BLaER1 treated with 17β-estradiol and CSF1 and Interleukin-3, amounts not matched to agents 10 nM and 100 nM (cell line): ENCODE data around the gene HLA-DMA.
A peak's percentile ranks its signal among the peaks of the same experiment; 100 is the strongest.

Source experiments
- H3K27ac ChIP-seq, 11 experiments: shearing (Covaris generic); formaldehyde crosslinking; 2 replicates each; pipeline ENCODE4 v1.8.1; 2022
- H3K27me3 ChIP-seq, 11 experiments: shearing (Covaris generic); formaldehyde crosslinking; 2 replicates each; pipeline ENCODE4 v1.8.1; 2022
- H3K36me3 ChIP-seq, 11 experiments: shearing (Covaris generic); formaldehyde crosslinking; 2 replicates each; pipeline ENCODE4 v1.8.1; 2022
- H3K4me1 ChIP-seq, 10 experiments: shearing (Covaris generic); formaldehyde crosslinking; 2 replicates each; pipeline ENCODE4 v1.8.1; 2022
- H3K4me2 ChIP-seq, 11 experiments: shearing (Covaris generic); formaldehyde crosslinking; 2 replicates each; pipeline ENCODE4 v1.8.1; 2022
- H3K4me3 ChIP-seq, 10 experiments: shearing (Covaris generic); formaldehyde crosslinking; 2 replicates each; pipeline ENCODE4 v1.8.1; 2022
- H3K9ac ChIP-seq, 11 experiments: shearing (Covaris generic); formaldehyde crosslinking; 2 replicates each; pipeline ENCODE4 v1.8.1; 2022
- H3K9me3 ChIP-seq, 11 experiments: shearing (Covaris generic); formaldehyde crosslinking; replicated peaks in 1 of 11; 2 replicates each; pipeline ENCODE4 v1.8.1; 2022
- H4K20me1 ChIP-seq, 11 experiments: shearing (Covaris generic); formaldehyde crosslinking; 2 replicates each; pipeline ENCODE4 v1.8.1; 2022
- Cebpa-rat ChIP-seq, 11 experiments: shearing (Covaris generic); IDR thresholded peaks; 2 replicates each; pipeline ENCODE4 v1.8.1; 2022

HLA-DMA gene

DNA sequence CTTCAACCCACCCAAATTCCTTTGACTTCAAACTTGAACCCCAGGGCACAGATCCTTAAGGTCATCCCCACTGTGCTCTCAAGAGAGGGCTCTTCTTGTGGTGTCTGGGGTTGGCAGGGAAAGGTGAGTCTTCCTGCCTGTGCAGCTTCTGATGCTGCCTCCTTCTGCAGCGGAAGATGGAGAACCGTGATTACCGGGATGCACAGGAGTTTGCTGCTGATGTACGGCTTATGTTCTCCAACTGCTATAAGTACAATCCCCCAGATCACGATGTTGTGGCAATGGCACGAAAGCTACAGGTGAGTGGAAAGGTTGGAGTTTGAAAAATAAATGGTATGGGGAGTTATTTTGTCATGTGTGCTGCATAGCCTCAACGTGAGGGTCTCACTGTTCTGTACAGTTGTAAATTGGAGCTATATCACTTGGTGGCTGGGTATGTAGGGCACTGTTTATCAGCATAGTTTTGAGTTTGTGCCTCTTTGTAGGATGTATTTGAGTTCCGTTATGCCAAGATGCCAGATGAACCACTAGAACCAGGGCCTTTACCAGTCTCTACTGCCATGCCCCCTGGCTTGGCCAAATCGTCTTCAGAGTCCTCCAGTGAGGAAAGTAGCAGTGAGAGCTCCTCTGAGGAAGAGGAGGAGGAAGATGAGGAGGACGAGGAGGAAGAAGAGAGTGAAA is 24.5 kb upstream of the HLA-DMA start:
- Histone ChIP-seq H4K20me1 (peaks cover 100% of the 10 kb centered on the region in 11 experiments), H3K9me3 (peaks cover 0 to 11% (median 6%) of the 10 kb centered on the region in 11 experiments; a peak in 10 of 22 replicates), H3K27me3 (no peaks in the 10 kb centered on the region), H3K4me2 (peak overlapping the region; percentile 85 to 99 (median 96); a peak in 17 of 22 replicates), H3K9ac (peak overlapping the region in 8 of 11 experiments; percentile 1 to 92 (median 8); a peak in 7 of 22 replicates), H3K4me3 (peak overlapping the region in 4 of 10 experiments; percentile 10 to 95 (median 53); a peak in 3 of 20 replicates), H3K27ac (no peak overlapping the region), H3K36me3 (peaks cover 100% of the 10 kb centered on the region in 11 experiments), H3K4me1 (peaks cover 39 to 70% (median 55%) of the 10 kb centered on the region in 10 experiments)
- TF ChIP-seq Cebpa-rat (IDR thresholded peaks at IDR 0.05), result no peak

- peaks cover 93 to 95% (median 94%) of the 10 kb centered on the region in 11 experiments for H3K36me3 ChIP-seq
- no peak overlapping the region for H3K27ac ChIP-seq
- H3K9me3 ChIP-seq, result peaks cover 0 to 12% (median 6%) of the 10 kb centered on the region in 11 experiments; a peak in 10 of 22 replicates
- H3K4me2 ChIP-seq, result peak overlapping the region; percentile 85 to 99 (median 96)
- TF ChIP-seq Cebpa-rat (IDR thresholded peaks at IDR 0.05), result no peak
- peak overlapping the region; percentile 12 to 100 (median 92); a peak in 16 of 22 replicates for H3K9ac ChIP-seq
- no peaks in the 10 kb centered on the region for H3K27me3 ChIP-seq
- H4K20me1 ChIP-seq, result peaks cover 94 to 95% (median 94%) of the 10 kb centered on the region in 11 experiments
- peaks cover 39 to 63% (median 54%) of the 10 kb centered on the region in 10 experiments for H3K4me1 ChIP-seq
- H3K4me3 ChIP-seq, result peak overlapping the region in 9 of 10 experiments; percentile 93 to 99 (median 98); a peak in 15 of 20 replicates
These were observed 23.6 kb upstream of the HLA-DMA start for GRCh38 chr6:32976334-32977069.

GRCh38 chr6:32975886-32976285 is 23.0 kb upstream of the HLA-DMA start:
- Histone ChIP-seq H3K27me3 (no peaks in the 10 kb centered on the region), H3K4me3 (peak overlapping the region in 9 of 10 experiments; percentile 93 to 99 (median 98); a peak in 18 of 20 replicates), H3K9me3 (peaks cover 0 to 12% (median 6%) of the 10 kb centered on the region in 11 experiments; a peak in 10 of 22 replicates), H3K36me3 (peaks cover 87 to 88% (median 88%) of the 10 kb centered on the region in 11 experiments), H3K4me1 (peaks cover 39 to 60% (median 54%) of the 10 kb centered on the region in 10 experiments), H4K20me1 (peaks cover 88 to 89% (median 88%) of the 10 kb centered on the region in 11 experiments), H3K9ac (peak overlapping the region; percentile 89 to 100 (median 93); a peak in 20 of 22 replicates), H3K4me2 (peak overlapping the region; percentile 85 to 99 (median 96)), H3K27ac (no peak overlapping the region)
- TF ChIP-seq Cebpa-rat (IDR thresholded peaks at IDR 0.05), result no peak

DNA sequence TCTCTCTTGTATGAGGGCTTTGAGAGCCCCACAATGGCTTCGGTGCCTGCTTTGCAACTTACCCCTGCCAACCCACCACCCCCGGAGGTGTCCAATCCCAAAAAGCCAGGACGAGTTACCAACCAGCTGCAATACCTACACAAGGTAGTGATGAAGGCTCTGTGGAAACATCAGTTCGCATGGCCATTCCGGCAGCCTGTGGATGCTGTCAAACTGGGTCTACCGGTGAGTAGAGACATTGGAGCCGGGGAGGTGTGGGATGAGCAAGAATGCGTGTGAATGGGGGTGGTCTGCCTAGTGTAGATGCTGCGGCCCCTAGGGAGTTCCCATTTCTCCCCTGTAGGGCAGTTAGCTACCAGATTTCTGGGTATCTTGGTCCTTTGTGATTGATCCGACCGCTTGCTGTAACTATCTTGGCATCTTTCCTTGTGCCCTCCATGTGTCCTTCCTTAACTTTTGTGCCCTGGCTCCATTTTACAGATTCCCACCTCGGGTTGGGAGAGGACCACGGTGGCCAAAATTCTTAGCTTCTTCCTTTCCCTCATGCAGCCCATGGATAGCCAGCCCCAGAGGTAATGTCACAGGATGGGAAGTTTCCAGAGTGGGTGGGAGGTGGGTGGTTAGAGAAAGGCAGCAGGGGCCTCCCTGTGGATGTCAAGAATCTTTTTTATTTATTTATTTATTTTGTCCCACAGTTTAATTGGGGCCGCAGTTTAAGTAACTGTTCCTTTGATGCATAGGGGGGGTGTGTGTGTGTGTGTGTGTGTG is 21.8 kb upstream of the HLA-DMA start:
- Histone ChIP-seq H3K4me2 (peak overlapping the region; percentile 85 to 99 (median 96)), H4K20me1 (peaks cover 76 to 77% (median 76%) of the 10 kb centered on the region in 11 experiments), H3K27me3 (no peaks in the 10 kb centered on the region), H3K4me3 (peak overlapping the region; percentile 74 to 99 (median 97)), H3K27ac (peak overlapping the region in 5 of 11 experiments; percentile 15 to 100 (median 23); a peak in 10 of 22 replicates), H3K9ac (peak overlapping the region; percentile 89 to 100 (median 93)), H3K4me1 (peaks cover 36 to 54% (median 45%) of the 10 kb centered on the region in 10 experiments), H3K36me3 (peaks cover 76 to 77% (median 76%) of the 10 kb centered on the region in 11 experiments), H3K9me3 (peaks cover 0 to 12% (median 6%) of the 10 kb centered on the region in 11 experiments; a peak in 10 of 22 replicates)
- TF ChIP-seq Cebpa-rat (IDR thresholded peaks at IDR 0.05), result no peak

DNA sequence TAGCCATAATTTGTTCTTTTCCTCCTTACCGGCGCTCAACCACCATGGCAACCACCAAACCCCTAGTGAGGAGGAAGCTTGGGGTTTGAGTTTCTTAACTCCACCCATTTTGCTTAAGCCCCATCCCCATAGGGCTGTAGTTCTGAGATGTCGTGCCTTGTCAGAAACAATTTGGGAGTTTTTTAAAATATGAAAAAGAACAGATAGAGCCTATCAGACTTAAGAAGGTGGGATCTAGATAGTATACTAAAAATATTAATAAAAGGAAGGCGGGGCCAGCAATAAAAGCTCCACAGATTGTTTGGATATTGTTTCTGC is 21.1 kb upstream of the HLA-DMA start:
- H3K4me2 ChIP-seq, result peak overlapping the region; percentile 85 to 99 (median 96)
- peaks cover 68 to 69% (median 69%) of the 10 kb centered on the region in 11 experiments for H3K36me3 ChIP-seq
- TF ChIP-seq Cebpa-rat (IDR thresholded peaks at IDR 0.05), result no peak
- H3K27me3 ChIP-seq, result no peaks in the 10 kb centered on the region
- H3K9ac ChIP-seq, result peak overlapping the region; percentile 89 to 100 (median 93)
- H3K4me3 ChIP-seq, result peak overlapping the region; percentile 74 to 99 (median 97)
- peaks cover 34 to 47% (median 42%) of the 10 kb centered on the region in 10 experiments for H3K4me1 ChIP-seq
- peak overlapping the region in 10 of 11 experiments; percentile 77 to 100 (median 87); a peak in 17 of 22 replicates for H3K27ac ChIP-seq
- peaks cover 0 to 12% (median 6%) of the 10 kb centered on the region in 11 experiments; a peak in 10 of 22 replicates for H3K9me3 ChIP-seq
- peaks cover 69 to 70% (median 69%) of the 10 kb centered on the region in 11 experiments for H4K20me1 ChIP-seq

GRCh38 chr6:32973144-32974015 is 20.5 kb upstream of the HLA-DMA start:
- H3K4me3 ChIP-seq, result peak overlapping the region; percentile 74 to 99 (median 97)
- H3K9me3 ChIP-seq, result peaks cover 0 to 12% (median 6%) of the 10 kb centered on the region in 11 experiments; a peak in 10 of 22 replicates
- peak overlapping the region; percentile 70 to 100 (median 87) for H3K27ac ChIP-seq
- H3K4me1 ChIP-seq, result peaks cover 34 to 41% (median 38%) of the 10 kb centered on the region in 10 experiments
- peaks cover 63 to 64% (median 63%) of the 10 kb centered on the region in 11 experiments for H4K20me1 ChIP-seq
- no peaks in the 10 kb centered on the region for H3K27me3 ChIP-seq
- H3K9ac ChIP-seq, result peak overlapping the region; percentile 89 to 100 (median 93)
- no peak for TF ChIP-seq Cebpa-rat (IDR thresholded peaks at IDR 0.05)
- H3K4me2 ChIP-seq, result peak overlapping the region; percentile 85 to 99 (median 96)
- H3K36me3 ChIP-seq, result peaks cover 62 to 63% (median 63%) of the 10 kb centered on the region in 11 experiments

- Histone ChIP-seq H3K36me3 (peaks cover 54 to 55% (median 55%) of the 10 kb centered on the region in 11 experiments), H3K4me2 (peak overlapping the region; percentile 85 to 99 (median 96)), H3K27me3 (no peaks in the 10 kb centered on the region), H3K27ac (peak overlapping the region; percentile 70 to 100 (median 87)), H3K4me3 (peak overlapping the region; percentile 74 to 99 (median 97)), H3K4me1 (peaks cover 28 to 34% (median 32%) of the 10 kb centered on the region in 10 experiments), H4K20me1 (peaks cover 54 to 55% (median 55%) of the 10 kb centered on the region in 11 experiments), H3K9ac (peak overlapping the region; percentile 89 to 100 (median 93)), H3K9me3 (peaks cover 0 to 12% (median 6%) of the 10 kb centered on the region in 11 experiments; a peak in 10 of 22 replicates)
- TF ChIP-seq Cebpa-rat (IDR thresholded peaks at IDR 0.05), result no peak
These were observed 19.7 kb upstream of the HLA-DMA start for GRCh38 chr6:32972353-32973143.
